OCI-LY7 (cell line): ENCODE results near the gene ASCL3. TPM values are rescaled to one million over a fixed set of nuclear protein-coding genes. Genes with fewer than 3 reads are reported as not detected.

ENCODE experiments used
- Bru-seq: library from RNA; stranded (reverse); fragments of 400-500 nt; gene quantifications from one replicate; lab custom pipeline; 2021; lab: Mats Ljungman, UMichigan
- BruChase-seq, 2 experiments: library from RNA; stranded (reverse); fragments of 400-500 nt; gene quantifications; one replicate each; lab custom pipeline; 2021; lab: Mats Ljungman, UMichigan
- BruUV-seq: library from RNA; stranded (reverse); fragments of 400-500 nt; replicated peaks from 2 replicates; lab custom pipeline; 2021; lab: Mats Ljungman, UMichigan
- CTCF ChIA-PET: fragments of 300-600 bp; sonication (Branson Sonifier 250); formaldehyde crosslinking; loops from one replicate; lab custom pipeline; 2022; ENCODE audit warnings: antibody characterized with exemption; ENCODE audit not compliant: unreplicated experiment; lab: Charles Lee
- POLR2A ChIA-PET: fragments of 300-600 bp; sonication (Branson Sonifier 250); formaldehyde crosslinking; loops from one replicate; lab custom pipeline; 2022; ENCODE audit warnings: antibody characterized with exemption; lab: Charles Lee
- DNase-seq: peaks from one replicate; pipeline ENCODE4 v3.0.0-alpha.2; 2015; ENCODE audit warnings: low spot score
- H2AFZ ChIP-seq: fragments of 200-600 bp; sonication (generic), shearing (Covaris generic); 2 replicates; pipeline ENCODE4 v1.6.1; 2014; ENCODE audit warnings: mild to moderate bottlenecking, antibody characterized with exemption, low read length, moderate library complexity
- H3K27ac ChIP-seq: fragments of 200-600 bp; sonication (generic); 2 replicates; pipeline ENCODE4 v1.5.1; 2014; ENCODE audit warnings: mixed run types, low read depth, mild to moderate bottlenecking, moderate library complexity, low read length, inconsistent platforms; ENCODE audit not compliant: poor library complexity, severe bottlenecking
- H3K36me3 ChIP-seq: fragments of 200-600 bp; sonication (generic); 2 replicates; pipeline ENCODE4 v1.6.1; 2014; ENCODE audit warnings: mild to moderate bottlenecking, antibody characterized with exemption, low read length, moderate library complexity, mixed read lengths; ENCODE audit not compliant: insufficient read depth
- H3K4me1 ChIP-seq: fragments of 200-600 bp; sonication (generic); 2 replicates; pipeline ENCODE4 v1.5.1; 2014; ENCODE audit warnings: mild to moderate bottlenecking, low read length; ENCODE audit not compliant: insufficient read depth, poor library complexity, severe bottlenecking
- H3K4me2 ChIP-seq: fragments of 200-600 bp; sonication (generic); 2 replicates; pipeline ENCODE4 v1.6.1; 2014; ENCODE audit warnings: mild to moderate bottlenecking, low read length
- H3K4me3 ChIP-seq: fragments of 200-600 bp; sonication (generic); 2 replicates; pipeline ENCODE4 v1.5.1; 2014; ENCODE audit warnings: mild to moderate bottlenecking, low read depth, low read length; ENCODE audit not compliant: poor library complexity, severe bottlenecking
- H3K79me2 ChIP-seq: fragments of 200-600 bp; sonication (generic); 2 replicates; pipeline ENCODE4 v1.6.1; 2016; ENCODE audit warnings: low read depth, mild to moderate bottlenecking, low read length, moderate library complexity, mixed read lengths; ENCODE audit not compliant: insufficient read depth
- H3K9me2 ChIP-seq: fragments of 200-600 bp; sonication (generic); 2 replicates; pipeline ENCODE4 v1.6.1; 2016; ENCODE audit warnings: mild to moderate bottlenecking, low read length, mixed read lengths; ENCODE audit not compliant: insufficient read depth
- H3K9me3 ChIP-seq: fragments of 200-600 bp; sonication (generic); 2 replicates; pipeline ENCODE4 v1.6.1; 2014; ENCODE audit warnings: mild to moderate bottlenecking, mixed run types, low read length, mixed read lengths
- H4K20me1 ChIP-seq: fragments of 200-600 bp; sonication (generic); 2 replicates; pipeline ENCODE4 v1.6.1; 2014; ENCODE audit warnings: mild to moderate bottlenecking, antibody characterized with exemption, low read length, moderate library complexity, mixed read lengths; ENCODE audit not compliant: insufficient read depth
- CTCF ChIP-seq: fragments of 200-600 bp; sonication (generic); conservative IDR thresholded peaks from 2 replicates; pipeline ENCODE4 v1.5.1; 2014; ENCODE audit warnings: mild to moderate bottlenecking, antibody characterized with exemption, low read length, moderate library complexity, mixed read lengths
- EZH2phosphoT487 ChIP-seq: fragments of 200-600 bp; sonication (generic); IDR thresholded peaks from 2 replicates; pipeline ENCODE4 v1.6.1; 2018; ENCODE audit warnings: low read depth, borderline replicate concordance, mild to moderate bottlenecking, mixed run types, antibody characterized with exemption, low read length, moderate library complexity, mixed read lengths
- intact Hi-C: fragments of 100-400 bp; cut with micrococcal nuclease; formaldehyde crosslinking; loops from one replicate; pipeline ENCODE4 v1.10.0; 2022; ENCODE audit not compliant: unreplicated experiment
- long read RNA-seq: library from polyadenylated mRNA; stranded (forward); transcript quantifications from one replicate; pipeline ENCODE4 v2.0.0, GENCODE V29; 2022
- total RNA-seq, 2 experiments: library from RNA; depleted of rRNA in 1 of 2; stranded (reverse); fragments of >200 nt in 1 of 2; shearing (Covaris generic) in 1 of 2; gene quantifications; 2 replicates each; pipeline ENCODE4 v1.2.3, GENCODE V29; 2014 to 2022

ASCL3 gene
- total RNA-seq (2014; rRNA removed; shearing (Covaris generic)) (not detected in 2 replicates), total RNA-seq (2022) (not detected in 2 replicates), Bru-seq, nascent RNA (not detected), BruChase-seq, experiment 1, labeled RNA remaining after a 6-hour chase (not detected), BruChase-seq, experiment 2, labeled RNA remaining after a 2-hour chase (not detected)
- long read RNA-seq = 0 reads

- Histone ChIP-seq H3K79me2 (no peaks in the 10 kb centered on the region), H3K36me3 (peaks cover 8% of the 10 kb centered on the region; the same call in 1 of the 2 replicates), H3K4me1 (no peaks in the 10 kb centered on the region), H3K9me3 (no peaks in the 10 kb centered on the region), H3K27ac (no peak within 1 kb of the TSS), H2AFZ (no peak within 1 kb of the TSS), H3K4me2 (no peak within 1 kb of the TSS), H4K20me1 (no peaks in the 10 kb centered on the region; the same call in 1 of the 2 replicates), H3K4me3 (no peak within 1 kb of the TSS), H3K9me2 (no peaks in the 10 kb centered on the region)
- DNase-seq = no peak
- no TSS peak for BruUV-seq
- POLR2A ChIA-PET = no interaction called here
- no peak for TF ChIP-seq CTCF
- TF ChIP-seq EZH2phosphoT487 = no peak
- intact Hi-C loops = no loop called here
- CTCF ChIA-PET = no interaction called here
Measured at GRCh38 chr11:8942518-8943066, at the start of gene ASCL3. Gene ASCL3, minus strand, starts transcription at chr11:8943016. Its CDS starts 4,855 bp downstream, at chr11:8938161.

- Histone ChIP-seq H3K79me2 (no peaks in the 10 kb centered on the region), H3K36me3 (no peaks in the 10 kb centered on the region), H3K27ac (no peak overlapping the region), H3K4me2 (no peak overlapping the region), H3K4me3 (no peak overlapping the region), H3K4me1 (no peaks in the 10 kb centered on the region), H3K9me3 (no peaks in the 10 kb centered on the region), H2AFZ (no peak overlapping the region), H4K20me1 (no peaks in the 10 kb centered on the region), H3K9me2 (no peaks in the 10 kb centered on the region)
- intact Hi-C loops = no loop called here
- CTCF ChIA-PET = no interaction called here
- no TSS peak for BruUV-seq
- TF ChIP-seq EZH2phosphoT487 (no peak), CTCF (no peak)
- POLR2A ChIA-PET = no interaction called here
- no peak for DNase-seq
Measured at GRCh38 chr11:8989453-8989852, 46.6 kb upstream of the ASCL3 start.
